ENCODE measurements around the gene PYY.
"Not testable (repeated sequence)": the region's sequence is repeated elsewhere in the genome, so short reads cannot be mapped to it uniquely, and the experiment has no call there.

PYY gene

GRCh38 chr17:43970366-43970765 is 16.6 kb upstream of the PYY start:
- TF ChIP-seq CTCF (IDR thresholded peaks at IDR 0.05; ENCODE audit: control insufficient read depth, insufficient read depth, low read depth, low read length, missing control alignments), result no peak
- H3K4me3 ChIP-seq (ENCODE audit: control insufficient read depth, low read depth, low read length), result no peak overlapping the region
- no peak for DNase-seq (ENCODE audit: low read depth)

GRCh38 chr17:43967251-43967875 is 13.6 kb upstream of the PYY start:
- no peak for DNase-seq (ENCODE audit: low read depth)
- no peak overlapping the region for H3K4me3 ChIP-seq (ENCODE audit: control insufficient read depth, low read depth, low read length)
- no peak for TF ChIP-seq CTCF (IDR thresholded peaks at IDR 0.05; ENCODE audit: control insufficient read depth, insufficient read depth, low read depth, low read length, missing control alignments)

GRCh38 chr17:43966276-43966675 is 12.5 kb upstream of the PYY start:
- no peak overlapping the region for H3K4me3 ChIP-seq (ENCODE audit: control insufficient read depth, low read depth, low read length)
- no peak for DNase-seq (ENCODE audit: low read depth)
- TF ChIP-seq CTCF (IDR thresholded peaks at IDR 0.05; ENCODE audit: control insufficient read depth, insufficient read depth, low read depth, low read length, missing control alignments), result no peak

GRCh38 chr17:43962479-43962878 is 8.7 kb upstream of the PYY start:
- H3K4me3 ChIP-seq (ENCODE audit: control insufficient read depth, low read depth, low read length), result no peak overlapping the region
- no peak for TF ChIP-seq CTCF (IDR thresholded peaks at IDR 0.05; ENCODE audit: control insufficient read depth, insufficient read depth, low read depth, low read length, missing control alignments)
- no peak for DNase-seq (ENCODE audit: low read depth)

GRCh38 chr17:43961954-43962353 is 8.2 kb upstream of the PYY start:
- DNase-seq (ENCODE audit: low read depth), result no peak
- H3K4me3 ChIP-seq (ENCODE audit: control insufficient read depth, low read depth, low read length), result no peak overlapping the region
- TF ChIP-seq CTCF (IDR thresholded peaks at IDR 0.05; ENCODE audit: control insufficient read depth, insufficient read depth, low read depth, low read length, missing control alignments), result no peak

- not testable (repeated sequence) for DNase-seq (ENCODE audit: low read depth); H3K4me3 ChIP-seq (ENCODE audit: control insufficient read depth, low read depth, low read length)
These were observed 7.6 kb upstream of the PYY start for GRCh38 chr17:43961292-43961691.

GRCh38 chr17:43958748-43959352 is 5.1 kb upstream of the PYY start:
- H3K4me3 ChIP-seq (ENCODE audit: control insufficient read depth, low read depth, low read length), result no peak overlapping the region
- TF ChIP-seq CTCF (IDR thresholded peaks at IDR 0.05; ENCODE audit: control insufficient read depth, insufficient read depth, low read depth, low read length, missing control alignments), result no peak
- no peak for DNase-seq (ENCODE audit: low read depth)

All from AG09309 (cell line).